ENCODE data around the gene POU3F1.

The POU3F1 gene

DNA sequence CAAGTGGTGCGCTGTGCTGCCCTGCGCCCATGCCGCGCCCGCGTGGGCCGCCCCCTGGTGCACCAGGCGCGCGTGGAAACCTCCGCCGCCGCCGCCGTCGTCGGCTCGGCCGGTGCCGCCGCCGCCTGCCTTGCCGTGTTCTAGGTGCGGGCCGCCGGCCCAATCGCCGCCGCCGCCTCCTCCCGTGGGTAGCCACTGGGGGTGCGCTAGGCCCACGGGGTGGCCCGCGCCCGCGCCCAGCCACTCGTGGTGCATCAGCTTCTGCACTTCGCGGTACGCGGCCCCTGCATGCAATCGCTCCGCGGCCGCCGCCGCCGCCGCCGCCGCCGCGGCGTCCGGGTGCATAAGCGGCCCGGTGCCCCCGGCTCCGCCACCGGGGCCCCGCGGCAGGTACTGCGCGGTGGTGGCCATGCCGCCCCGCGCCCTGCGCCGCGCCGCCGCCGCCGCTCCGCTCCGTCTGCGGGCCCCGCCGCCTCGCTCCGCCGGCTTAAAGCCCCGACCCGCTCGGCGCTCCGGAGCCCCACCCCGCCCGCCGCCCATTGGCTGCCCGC lies at the start of gene POU3F1:
TSS of gene POU3F1 (minus strand) at position 461 of the 551 bp plus-strand sequence. CDS start at position 411, 50 bp downstream.
- DNase-seq: no peak

DNA sequence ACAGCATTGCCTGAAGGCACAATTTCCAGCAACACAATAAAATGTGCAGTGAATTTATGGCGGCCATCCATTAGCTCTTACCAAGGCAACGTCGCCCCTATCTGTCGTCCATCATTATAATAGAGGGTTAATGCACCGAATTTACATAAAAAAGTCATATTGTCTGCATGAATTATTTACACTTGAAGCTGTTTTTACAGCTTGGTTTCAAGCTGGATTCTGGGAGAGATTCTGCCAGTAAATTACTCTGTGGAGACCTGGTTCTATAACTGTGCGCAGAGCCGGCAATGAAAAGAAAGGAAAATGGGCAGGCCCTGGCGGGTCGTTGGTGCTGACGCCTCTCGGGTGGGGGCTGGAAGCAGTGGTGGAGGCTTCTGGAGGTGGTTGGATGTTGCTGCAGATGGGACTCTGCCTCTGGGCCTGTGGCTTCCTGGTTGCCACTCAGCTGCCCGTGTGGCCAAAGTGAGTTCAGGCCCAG lies 48.9 kb upstream of the POU3F1 start:
- peak; percentile 94 to 96 for DNase-seq

DNA sequence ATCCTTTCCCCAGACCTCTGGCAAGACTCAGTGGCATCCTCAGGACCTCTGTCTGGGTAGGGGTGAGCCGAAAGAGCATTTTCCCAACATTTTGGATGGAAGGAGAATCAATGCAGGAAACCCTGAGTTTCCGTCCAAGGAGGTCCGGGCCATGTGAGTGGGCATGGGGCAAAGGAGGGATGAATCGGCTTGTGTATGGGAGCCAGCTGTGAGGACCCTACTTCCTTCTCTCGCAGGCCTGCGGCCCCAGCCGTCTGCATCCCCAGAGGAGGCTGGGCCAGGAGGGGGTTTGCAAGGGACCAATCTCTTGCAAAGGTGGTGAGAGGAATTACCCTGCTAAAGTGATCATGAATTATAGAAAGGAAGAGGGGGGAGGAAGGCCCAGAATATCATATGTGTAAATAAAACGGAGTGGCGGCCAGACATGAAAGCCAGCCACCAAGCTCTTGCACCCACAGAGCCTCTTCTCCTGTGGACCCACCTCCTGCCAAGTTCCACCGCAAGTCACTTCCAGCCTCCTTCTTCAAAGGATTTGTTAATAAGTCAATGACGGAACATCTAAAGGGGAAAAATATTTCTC lies 48.2 kb upstream of the POU3F1 start:
- peak; percentile 72 to 86 for DNase-seq

DNA sequence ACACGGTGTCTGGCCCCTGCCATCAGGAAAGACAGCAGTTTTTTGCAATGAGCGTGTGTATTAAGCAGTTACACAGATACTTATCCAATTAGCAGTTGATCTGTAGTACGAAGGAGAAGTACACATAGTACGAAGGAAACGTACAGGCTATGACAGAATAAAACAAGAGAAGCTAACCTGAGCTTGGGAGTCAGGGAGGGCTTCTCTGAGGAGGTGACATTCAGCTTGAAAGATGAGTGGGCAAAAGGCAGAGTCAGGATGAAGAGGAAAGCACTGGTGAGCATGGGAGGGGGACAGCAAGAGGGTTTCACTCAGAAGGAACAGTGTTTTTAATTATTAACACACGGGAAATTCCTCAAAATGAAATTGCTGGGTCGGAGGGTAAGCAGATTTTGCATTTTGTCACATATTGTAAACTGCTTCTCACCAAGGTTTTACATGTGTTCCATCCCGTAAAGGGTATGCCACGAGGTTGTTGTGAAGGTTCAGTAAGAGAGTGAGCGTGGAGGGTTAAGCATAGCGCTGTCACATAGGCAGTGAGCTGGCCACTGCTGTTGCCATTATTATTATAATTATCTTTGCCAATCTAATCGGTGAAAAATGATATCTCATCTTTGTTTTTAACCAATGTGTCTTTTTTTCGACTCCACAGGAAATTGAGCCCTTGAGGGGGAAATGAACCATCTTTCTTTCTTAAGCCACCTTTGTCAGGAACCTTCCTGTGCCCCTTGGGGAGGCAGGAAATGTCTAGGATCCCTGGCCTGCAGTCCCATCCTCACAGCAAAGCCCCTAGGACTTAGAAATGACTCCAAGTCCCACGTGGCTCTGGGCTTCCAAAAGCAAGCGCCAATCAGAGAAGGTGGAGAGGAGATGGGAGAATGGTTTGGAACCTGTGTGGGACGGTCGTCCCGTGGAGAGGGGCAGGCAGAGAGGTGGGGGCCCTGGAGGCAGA lies 47.3 kb upstream of the POU3F1 start:
- DNase-seq: peak; percentile 14 to 53

DNA sequence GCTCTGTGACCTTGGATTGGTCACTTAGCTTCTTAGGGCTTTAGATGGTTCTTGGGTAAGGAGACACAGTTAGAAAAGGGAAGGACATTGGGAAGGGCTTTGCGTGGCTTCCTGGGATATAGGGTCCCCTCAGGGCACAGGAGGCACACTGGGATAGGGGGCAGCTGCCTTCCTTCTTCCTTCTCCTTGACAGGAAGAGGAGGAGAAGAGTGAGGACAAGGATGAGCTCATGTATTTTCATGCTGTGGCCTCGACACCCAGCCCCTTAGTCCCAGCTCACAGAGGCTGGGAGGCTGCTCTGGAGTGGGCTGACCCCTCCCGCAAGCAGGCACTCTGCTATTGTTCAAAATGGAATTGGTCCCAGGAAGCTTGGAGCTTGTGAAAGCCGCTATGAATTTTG lies 45.7 kb upstream of the POU3F1 start:
- no peak for DNase-seq

DNA sequence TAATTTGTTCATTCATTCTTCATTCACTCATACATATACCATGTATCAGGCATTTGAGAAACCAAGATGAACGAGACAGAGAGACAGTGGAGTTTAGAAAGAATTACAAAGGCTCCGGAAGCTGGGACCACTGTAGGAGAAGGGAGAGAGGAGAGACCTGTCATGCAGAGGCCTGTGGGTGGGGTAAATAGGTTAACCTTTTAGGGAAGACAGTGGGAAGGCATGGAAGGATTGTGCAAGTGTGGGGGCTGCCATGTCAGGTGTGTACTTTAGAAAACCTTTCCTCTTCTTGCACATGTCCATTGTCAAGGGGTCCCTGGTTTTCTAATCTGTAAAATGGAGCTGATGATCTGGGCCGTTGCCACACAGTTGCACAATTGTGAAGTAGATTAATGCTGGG lies 44.2 kb upstream of the POU3F1 start:
- DNase-seq: no peak

DNA sequence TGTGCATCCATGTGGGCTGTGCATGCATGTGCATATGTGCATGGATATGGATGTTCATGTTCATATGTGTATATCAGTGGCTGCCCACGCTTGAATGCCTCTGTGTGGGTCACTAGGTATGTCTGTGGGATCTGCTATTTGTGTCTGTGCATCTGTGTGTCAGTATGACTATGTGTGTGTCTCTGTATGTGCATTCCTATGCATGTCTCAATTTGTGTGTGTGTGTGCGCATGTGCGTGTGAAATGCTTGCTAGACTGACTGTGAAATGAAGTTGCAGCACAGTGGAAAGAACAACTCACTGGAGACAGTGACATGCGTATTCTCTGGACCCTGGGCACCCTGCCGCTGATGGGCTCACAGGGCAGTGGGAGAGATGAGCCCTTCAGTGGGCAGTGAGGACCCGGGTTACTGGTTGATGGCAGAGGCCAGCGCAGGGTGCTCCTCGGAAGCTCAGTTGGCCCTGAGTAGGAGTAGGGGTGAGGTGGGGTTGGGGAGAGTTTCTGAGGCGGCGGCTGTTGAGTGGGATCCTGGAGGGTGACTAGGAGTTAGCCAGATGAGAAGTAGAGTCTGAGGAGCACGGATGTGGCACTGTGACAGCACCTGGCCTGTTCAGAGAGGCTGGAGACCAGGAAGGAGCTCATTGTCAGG lies 43.2 kb upstream of the POU3F1 start:
- no peak for DNase-seq

DNA sequence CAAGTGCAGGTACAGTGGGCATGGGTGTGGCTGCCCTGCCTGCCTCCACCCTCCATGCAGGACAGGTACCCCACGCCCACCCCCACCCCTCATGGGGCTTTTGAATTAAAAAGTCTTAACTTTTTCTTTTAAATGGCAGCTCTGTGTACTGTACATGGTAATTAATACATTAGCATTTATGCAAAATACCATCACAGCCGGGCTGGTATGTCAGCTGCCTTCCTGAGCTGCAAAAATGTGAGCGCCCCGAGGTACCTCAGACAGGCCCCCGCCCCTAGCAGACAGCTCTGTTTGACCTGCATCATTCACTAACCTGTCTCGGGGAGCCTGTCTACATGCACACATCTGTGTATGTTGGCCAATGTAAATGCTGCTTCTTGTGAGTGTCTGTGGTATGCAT lies 42.2 kb upstream of the POU3F1 start:
- DNase-seq: no peak

DNA sequence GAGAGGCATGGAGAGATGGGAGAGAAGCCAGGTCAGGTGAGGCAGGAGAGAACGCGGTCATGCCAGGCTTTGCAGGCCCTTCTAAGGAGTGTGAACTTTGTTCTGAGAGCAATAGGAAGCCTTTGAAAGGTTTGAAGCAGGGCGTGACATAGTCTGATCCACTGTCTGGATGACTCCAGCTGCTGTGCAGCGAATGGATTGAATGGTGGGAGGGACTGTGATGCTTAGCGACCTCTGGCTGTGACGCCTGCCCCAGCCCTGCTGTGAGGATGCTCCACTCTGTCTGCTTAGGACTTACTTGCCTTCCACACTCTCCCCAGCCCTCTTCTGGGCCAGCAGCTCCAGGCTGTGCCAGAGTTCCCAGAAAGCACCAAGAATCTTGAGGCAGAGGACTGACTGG lies 41.8 kb upstream of the POU3F1 start:
- DNase-seq: peak in 1 of 2 experiments; percentile 28

DNA sequence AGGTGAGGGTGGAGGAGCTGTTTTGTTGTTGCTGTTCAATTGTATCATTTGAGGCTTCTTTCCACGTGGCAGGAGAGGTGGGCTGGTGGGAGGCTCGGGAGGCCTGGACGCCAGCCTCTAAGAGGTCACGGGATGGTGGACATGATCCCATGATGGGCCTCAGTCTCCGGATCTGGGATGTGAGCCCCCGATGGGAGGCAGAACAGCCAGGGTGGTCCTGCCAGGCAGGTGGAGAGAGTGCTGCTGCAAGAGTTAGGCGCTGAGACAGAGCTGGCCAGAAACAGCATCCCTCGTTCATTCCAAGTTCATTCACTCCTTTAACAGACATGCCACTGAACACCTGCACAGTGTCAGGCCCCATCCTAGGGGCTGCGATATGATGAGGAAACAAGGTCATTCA lies 41.1 kb upstream of the POU3F1 start:
- DNase-seq: no peak

DNA sequence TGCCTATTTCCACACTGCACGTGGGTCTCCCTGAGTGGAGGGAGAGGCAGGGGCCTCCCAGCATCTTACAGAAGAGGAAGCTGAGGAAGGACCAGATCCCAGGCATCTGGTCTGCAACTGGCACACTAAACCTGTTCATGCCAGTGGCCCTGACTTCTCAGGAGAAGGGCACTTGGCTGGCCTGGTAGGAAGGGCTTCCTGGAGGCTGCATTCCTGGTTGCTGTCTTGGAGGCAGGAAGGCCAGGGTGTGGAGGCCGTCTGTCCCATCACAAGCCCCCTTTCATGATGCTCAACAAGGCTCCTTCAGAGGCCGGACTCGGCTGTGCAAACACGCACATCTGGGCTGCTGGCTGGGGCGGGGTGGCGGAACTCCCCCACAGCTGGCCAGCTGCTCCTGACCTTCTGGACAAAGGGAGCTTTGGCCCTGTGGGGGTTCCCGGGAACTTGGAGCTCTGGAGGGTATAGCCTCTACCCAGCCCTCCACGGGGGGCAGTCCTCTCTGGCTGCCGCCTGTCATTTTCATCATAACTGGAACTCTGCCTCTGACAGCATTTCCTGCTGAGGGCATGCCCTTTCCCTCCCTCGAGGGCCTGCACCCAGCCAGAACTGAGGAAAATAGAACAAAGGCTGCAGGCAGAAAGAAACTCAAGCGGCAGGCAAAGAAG lies 39.2 kb upstream of the POU3F1 start:
- no peak for DNase-seq

DNA sequence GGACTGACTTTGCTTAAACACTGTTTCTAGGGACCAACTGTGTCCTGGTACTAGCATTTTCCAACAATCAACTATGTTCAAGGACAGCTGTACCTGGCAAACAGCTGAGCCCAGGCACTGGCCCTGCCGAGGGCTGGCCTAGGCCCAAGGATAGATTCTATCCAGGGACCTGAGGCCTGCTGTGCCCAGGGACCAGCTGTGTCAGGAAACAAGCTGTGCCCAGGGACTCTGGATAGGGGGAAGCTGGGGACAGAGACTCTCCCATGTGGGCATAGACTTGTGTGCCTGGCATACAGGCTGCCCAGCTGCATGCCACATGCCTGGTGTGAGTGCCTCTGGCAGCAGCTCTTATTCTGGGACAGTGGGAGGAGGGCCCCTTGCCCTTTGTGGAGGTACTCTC lies 38.1 kb upstream of the POU3F1 start:
- peak; percentile 67 to 84 for DNase-seq

DNA sequence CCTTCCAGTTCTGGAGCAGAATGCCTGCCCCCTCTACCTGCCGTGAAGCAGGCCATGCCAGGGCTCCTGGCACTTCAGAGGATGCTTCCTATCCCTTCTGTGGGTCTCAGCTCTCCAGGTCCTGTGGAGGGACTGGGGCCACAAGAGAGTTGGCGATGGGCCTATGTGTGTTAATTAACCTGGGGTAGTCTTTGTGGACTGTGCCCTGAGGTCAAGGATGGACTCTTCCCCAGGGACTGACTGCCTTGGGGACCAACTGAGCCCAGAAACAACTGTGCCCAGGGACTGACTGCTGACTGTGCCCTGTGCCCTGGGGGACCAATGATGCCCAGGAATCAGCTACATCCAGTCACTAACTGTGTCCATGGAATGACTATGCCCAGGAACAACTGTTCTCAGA lies 37.5 kb upstream of the POU3F1 start:
- no peak for DNase-seq

DNA sequence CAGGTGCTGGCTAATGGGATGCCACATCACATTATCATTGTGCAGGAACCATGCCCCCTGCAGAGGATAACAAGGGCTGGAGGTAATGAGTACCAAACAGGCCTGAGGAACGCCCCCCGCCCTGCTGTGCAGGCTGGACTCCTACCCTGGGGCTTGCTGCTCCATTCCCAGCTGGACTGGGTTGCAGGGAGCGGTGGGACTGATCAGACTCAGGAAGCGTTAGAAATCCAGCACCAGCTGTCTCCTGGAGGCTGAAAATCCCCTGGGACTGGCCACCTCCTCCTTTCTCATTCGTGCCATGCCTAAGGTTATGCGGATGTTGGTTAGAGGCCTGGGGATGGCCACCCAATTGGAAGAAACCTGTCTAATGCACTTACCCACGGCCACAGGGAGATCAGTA lies 36.9 kb upstream of the POU3F1 start:
- DNase-seq: peak; percentile 96 to 98

DNA sequence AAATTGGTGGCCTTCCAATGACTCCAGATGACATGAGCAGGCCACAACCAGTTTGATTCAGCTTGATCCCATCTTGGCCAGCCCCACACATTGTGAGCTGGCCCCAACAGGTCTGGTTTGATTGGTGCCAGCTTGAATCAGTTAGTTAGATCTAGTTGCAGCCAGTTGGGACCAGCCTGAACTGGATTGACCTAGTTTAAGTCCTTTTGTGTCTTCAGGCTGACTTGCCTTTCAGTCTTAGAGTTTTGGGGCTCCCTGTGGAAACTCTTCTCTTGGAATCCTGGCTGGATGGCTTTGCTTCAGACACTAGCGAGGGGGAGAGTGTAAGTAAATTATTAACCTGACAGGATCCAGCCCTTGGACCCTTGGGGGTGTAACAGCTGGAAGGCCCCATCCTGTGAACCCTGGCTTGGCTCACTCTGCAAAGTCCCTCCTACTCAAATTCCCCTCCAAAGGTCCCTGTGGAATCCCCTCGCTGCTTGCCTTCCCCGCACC lies 36.2 kb upstream of the POU3F1 start:
- DNase-seq: peak in 1 of 2 experiments; percentile 25

DNA sequence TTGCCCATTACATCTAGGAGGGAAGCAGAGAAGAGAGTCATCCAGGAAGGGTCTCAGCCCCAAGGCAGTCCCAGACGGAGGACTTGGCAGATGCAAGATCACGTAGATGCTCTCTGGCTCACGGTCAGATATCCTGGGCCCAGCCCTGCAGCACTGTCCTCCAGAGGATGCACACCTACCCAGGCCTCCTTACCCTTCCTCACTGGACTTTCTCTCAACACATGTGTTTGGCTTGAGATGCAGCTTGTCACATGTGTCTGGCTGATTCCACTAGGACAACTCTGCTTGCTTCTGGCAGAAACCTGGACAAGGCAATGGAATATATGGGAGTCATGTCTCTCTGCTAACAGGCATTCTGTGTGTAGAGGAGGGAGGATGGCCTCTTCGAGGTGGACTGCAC lies 32.4 kb upstream of the POU3F1 start:
- DNase-seq: no peak

DNA sequence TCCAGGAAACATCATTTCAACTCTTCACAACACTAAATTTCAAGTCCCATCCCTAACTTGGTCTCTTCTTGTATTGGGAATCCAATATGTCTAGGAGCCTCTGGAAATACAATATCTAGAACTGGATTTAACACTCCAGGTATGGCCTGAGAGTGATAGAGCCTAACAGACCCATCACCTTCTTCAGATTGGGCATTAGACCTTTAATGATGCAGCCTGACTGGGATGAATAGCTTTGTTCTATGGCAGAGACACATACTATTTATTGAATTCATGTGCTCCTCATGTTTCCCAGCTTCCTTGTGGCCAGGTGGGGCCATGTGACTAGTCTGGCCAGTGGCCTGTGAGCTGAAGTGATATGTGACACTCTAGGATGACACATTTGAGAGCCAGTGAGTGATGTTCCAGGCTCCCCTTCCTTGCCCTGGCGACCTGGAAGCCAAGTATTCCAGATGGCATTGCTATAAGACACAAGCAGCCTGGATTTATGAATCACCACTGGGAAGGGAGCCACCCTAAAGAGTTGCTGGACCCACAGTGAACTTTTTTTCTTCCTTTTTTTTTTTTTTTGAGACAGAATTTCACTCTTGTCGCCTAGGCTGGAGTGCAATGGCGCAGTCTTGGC lies 31.0 kb upstream of the POU3F1 start:
- DNase-seq: no peak

DNA sequence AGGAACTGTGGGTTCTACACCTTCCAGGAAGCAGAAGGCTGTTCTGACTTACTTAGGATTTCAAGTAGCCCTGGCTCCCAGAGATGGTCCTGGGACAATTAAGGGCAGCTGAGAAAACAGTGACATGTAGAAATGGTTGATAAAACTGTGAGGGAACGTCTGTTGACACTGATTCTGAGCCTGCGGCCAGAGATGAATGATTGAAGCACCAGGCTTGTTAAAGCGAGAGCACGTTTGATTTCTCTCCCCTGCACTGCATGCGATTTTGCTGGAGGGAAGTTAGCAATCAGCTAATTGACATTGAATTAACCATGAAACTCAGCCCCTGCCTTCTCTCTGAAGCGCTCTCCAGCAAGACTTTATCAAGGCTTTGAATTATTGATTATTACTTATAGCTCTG lies 29.9 kb upstream of the POU3F1 start:
- peak; percentile 37 to 69 for DNase-seq

DNA sequence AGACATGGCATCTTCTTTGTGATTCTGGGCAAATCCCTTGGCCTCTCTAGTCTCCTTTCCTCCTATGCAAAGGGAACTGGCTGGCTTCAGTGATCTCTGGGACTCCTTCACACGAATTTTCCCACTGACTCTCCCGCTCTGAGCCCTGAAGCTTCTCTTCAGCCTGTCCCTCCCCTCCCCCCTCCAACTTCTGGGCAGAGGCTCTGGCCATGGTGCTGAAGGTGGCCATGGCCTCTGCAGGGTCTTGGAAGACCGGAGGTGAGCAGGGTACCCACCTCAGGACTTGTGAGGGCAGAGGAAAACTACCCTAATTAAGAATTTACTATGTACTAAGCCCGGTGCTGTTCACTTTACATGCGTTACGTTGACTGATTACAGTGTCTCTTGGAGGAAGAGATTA lies 29.4 kb upstream of the POU3F1 start:
- DNase-seq: no peak

DNA sequence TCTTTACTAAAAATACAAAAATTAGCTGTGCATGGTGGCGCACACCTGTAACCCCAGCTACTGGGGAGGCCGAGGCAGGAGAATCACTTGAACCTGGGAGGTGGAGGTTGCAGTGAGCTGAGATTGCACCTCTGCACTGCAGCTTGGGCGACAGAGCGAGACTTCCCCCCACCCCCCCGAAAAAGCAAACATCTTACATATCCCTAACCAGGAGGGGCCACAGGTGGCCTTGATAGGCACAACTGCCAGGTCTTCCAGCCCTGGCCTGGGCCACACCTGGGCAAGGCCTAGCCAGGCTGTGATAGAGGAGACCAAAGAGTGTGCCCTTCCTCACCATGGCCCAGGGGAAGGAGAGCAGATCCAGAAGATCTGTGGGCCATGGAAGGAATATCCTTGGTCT lies 28.6 kb upstream of the POU3F1 start:
- no peak for DNase-seq

DNA sequence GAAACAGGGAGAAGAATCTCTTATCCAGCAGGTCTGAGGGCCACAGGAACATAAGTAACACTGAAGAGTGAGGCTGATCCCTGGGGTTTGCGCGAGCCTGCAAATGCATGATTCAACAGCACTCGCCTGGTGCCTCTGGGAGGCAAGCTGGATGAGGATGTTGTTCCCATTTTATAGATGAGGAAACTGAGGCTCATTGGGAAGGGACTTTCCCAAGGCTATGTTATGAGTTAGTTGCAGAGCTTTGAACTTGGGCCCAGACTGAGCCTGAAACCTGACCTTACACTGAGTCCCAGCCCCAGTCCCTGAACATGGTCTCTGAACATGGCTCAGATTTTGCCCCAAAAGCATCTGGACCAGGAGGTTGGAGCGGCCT lies 27.7 kb upstream of the POU3F1 start:
- DNase-seq: no peak
